KMS-11 (cell line): ENCODE data around the gene ITFG1.

Source experiments
- H2AFZ ChIP-seq: fragments of 200-600 bp; sonication (generic); 2 replicates; pipeline ENCODE4 v1.6.1; 2016; ENCODE audit warnings: antibody characterized with exemption, mixed run types, low read depth
- H3K27ac ChIP-seq: fragments of 200-600 bp; sonication (generic); 2 replicates; pipeline ENCODE4 v1.6.1; 2016; ENCODE audit warnings: mild to moderate bottlenecking, mixed run types
- H3K27me3 ChIP-seq: fragments of 200-600 bp; sonication (generic); 2 replicates; pipeline ENCODE4 v1.6.1; 2017; ENCODE audit warnings: mild to moderate bottlenecking, low read depth, mixed run types, moderate library complexity; ENCODE audit not compliant: insufficient read depth
- H3K36me3 ChIP-seq: fragments of 200-600 bp; sonication (generic); 2 replicates; pipeline ENCODE4 v1.6.1; 2017; ENCODE audit warnings: mild to moderate bottlenecking, mixed run types; ENCODE audit not compliant: insufficient read depth
- H3K4me1 ChIP-seq: fragments of 200-600 bp; sonication (generic); 2 replicates; pipeline ENCODE4 v1.6.1; 2016; ENCODE audit warnings: mild to moderate bottlenecking, low read depth, mixed run types; ENCODE audit not compliant: poor library complexity, severe bottlenecking
- H3K4me2 ChIP-seq: fragments of 200-600 bp; sonication (generic); 2 replicates; pipeline ENCODE4 v1.7.0; 2016; ENCODE audit warnings: mild to moderate bottlenecking, mixed run types
- H3K4me3 ChIP-seq: fragments of 200-600 bp; sonication (generic); IDR thresholded peaks from 2 replicates; pipeline ENCODE4 v1.6.1; 2017; ENCODE audit warnings: low read depth, low read length, mixed read lengths; ENCODE audit not compliant: insufficient read depth
- H3K79me2 ChIP-seq: fragments of 200-600 bp; sonication (generic); 2 replicates; pipeline ENCODE4 v1.6.1; 2016; ENCODE audit warnings: low read depth, mixed run types; ENCODE audit not compliant: insufficient read depth
- H3K9ac ChIP-seq: fragments of 200-600 bp; sonication (generic); 2 replicates; pipeline ENCODE4 v1.6.1; 2016; ENCODE audit warnings: mild to moderate bottlenecking, mixed run types
- H4K20me1 ChIP-seq: fragments of 200-600 bp; sonication (generic); 2 replicates; pipeline ENCODE4 v1.6.1; 2016; ENCODE audit warnings: mild to moderate bottlenecking, mixed run types; ENCODE audit not compliant: insufficient read depth
- CTCF ChIP-seq: fragments of 200-600 bp; sonication (generic); conservative IDR thresholded peaks from 2 replicates; pipeline ENCODE4 v1.6.1; 2017; ENCODE audit warnings: low read depth, mild to moderate bottlenecking, antibody characterized with exemption, low read length, moderate library complexity, mixed read lengths

ITFG1 gene

DNA sequence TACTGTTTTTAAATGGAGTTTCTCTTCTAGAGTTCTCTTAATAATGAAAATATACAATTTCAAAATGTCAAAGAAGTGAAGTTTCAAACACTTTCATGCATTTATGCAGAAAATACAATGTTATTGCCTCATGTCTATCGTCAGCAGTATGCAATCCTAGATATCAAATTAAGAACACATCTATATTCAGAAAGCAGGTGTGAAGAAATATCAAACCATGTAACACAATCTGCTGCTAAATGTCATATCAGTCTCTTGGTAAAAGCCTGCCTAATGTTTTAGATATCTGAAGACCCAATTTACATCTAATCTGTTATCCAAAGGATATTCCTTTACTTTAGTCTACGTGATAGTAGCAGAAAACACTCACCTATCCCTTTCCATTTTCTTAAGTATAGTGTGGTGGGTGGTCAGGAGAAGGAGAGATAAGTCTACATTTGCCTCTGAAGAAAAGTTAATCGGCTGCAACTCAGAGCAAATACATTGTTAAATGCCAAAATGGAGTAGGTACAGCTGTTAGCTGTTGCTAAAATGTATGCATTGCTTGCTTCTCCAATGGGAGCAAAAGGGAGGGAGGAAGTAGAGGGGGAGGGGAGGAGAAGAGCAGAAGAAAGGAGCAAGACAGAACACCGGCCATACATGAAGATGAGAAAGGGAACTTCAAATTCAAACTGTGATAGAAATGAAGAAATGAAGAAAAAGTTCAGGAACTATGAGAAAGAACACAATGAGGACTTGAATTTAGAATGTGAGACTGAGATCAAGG lies 64.9 kb downstream of the ITFG1 start:
- H3K4me2 ChIP-seq, result no peak overlapping the region
- no peaks in the 10 kb centered on the region for H3K4me1 ChIP-seq
- H3K27me3 ChIP-seq, result no peaks in the 10 kb centered on the region
- no peaks in the 10 kb centered on the region for H3K36me3 ChIP-seq
- H3K4me3 ChIP-seq, result no peak overlapping the region
- no peak overlapping the region for H3K27ac ChIP-seq
- no peaks in the 10 kb centered on the region for H4K20me1 ChIP-seq
- H3K9ac ChIP-seq, result no peak overlapping the region
- no peak overlapping the region for H2AFZ ChIP-seq
- TF ChIP-seq CTCF, result no peak
- no peaks in the 10 kb centered on the region for H3K79me2 ChIP-seq

DNA sequence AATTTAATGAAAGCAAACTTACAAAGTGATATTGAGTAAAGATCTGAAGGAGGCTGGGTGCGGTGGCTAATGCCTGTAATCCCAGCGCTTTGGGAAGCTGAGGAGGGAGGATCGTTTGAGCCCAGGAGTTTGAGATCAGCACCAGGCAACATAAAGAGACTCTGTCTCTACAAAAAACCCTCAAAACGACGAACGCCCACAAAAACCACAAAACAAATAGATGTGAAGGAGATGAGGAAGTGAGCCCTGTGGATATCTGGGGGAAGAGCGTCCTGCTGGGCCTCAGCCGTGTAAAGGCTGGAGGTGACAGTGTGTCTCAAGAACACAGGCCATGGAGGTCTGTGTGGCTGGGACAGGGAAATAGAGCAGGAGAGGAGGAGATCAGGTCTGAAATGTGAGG lies 68.8 kb downstream of the ITFG1 start:
- H3K79me2 ChIP-seq, result no peaks in the 10 kb centered on the region
- H4K20me1 ChIP-seq, result no peaks in the 10 kb centered on the region
- no peak overlapping the region for H3K27ac ChIP-seq
- no peak overlapping the region for H3K4me3 ChIP-seq
- no peak overlapping the region for H2AFZ ChIP-seq
- no peaks in the 10 kb centered on the region for H3K27me3 ChIP-seq
- H3K9ac ChIP-seq, result no peak overlapping the region
- H3K4me2 ChIP-seq, result no peak overlapping the region
- no peaks in the 10 kb centered on the region for H3K36me3 ChIP-seq
- H3K4me1 ChIP-seq, result no peaks in the 10 kb centered on the region
- TF ChIP-seq CTCF, result no peak

DNA sequence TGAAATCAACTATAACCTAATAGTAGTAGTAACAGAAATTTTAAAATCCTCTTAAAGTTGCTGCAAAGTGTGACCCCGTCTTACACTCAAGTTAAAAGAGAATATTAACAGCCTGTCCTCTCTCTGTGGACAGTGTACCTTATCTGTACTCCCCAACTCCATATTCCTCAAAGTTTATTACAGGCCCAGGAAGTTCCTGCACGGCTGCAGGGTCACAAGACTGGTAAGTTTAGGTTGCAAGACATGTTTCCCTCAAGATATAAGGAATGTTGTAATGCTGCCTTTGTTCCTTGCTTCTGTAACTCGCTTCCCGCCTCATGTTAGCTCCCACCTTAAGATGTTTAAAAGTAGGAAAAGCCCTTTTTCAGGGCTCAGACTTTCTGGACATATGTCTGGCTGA lies 72.2 kb downstream of the ITFG1 start:
- no peaks in the 10 kb centered on the region for H4K20me1 ChIP-seq
- H3K27ac ChIP-seq, result no peak overlapping the region
- no peak overlapping the region for H3K4me3 ChIP-seq
- no peak for TF ChIP-seq CTCF
- no peaks in the 10 kb centered on the region for H3K36me3 ChIP-seq
- H3K4me2 ChIP-seq, result no peak overlapping the region
- no peak overlapping the region for H2AFZ ChIP-seq
- no peaks in the 10 kb centered on the region for H3K4me1 ChIP-seq
- no peaks in the 10 kb centered on the region for H3K79me2 ChIP-seq
- no peak overlapping the region for H3K9ac ChIP-seq
- H3K27me3 ChIP-seq, result no peaks in the 10 kb centered on the region

- TF ChIP-seq CTCF, result no peak
- no peaks in the 10 kb centered on the region for H3K79me2 ChIP-seq
- H3K36me3 ChIP-seq, result no peaks in the 10 kb centered on the region
- H3K4me1 ChIP-seq, result no peaks in the 10 kb centered on the region
- H4K20me1 ChIP-seq, result no peaks in the 10 kb centered on the region
- H3K4me2 ChIP-seq, result no peak overlapping the region
- H3K9ac ChIP-seq, result no peak overlapping the region
- no peak overlapping the region for H3K4me3 ChIP-seq
- H2AFZ ChIP-seq, result no peak overlapping the region
- H3K27ac ChIP-seq, result no peak overlapping the region
- no peaks in the 10 kb centered on the region for H3K27me3 ChIP-seq
Measured at GRCh38 chr16:47387026-47387734, 73.7 kb downstream of the ITFG1 start.
